IPS DF 4.7 (cell line): Measurements from ENCODE around the gene MAP3K5.
"Not testable (repeated sequence)": the region's sequence is repeated elsewhere in the genome, so short reads cannot be mapped to it uniquely, and the experiment has no call there.

Source experiments
- DNase-seq: peaks from one replicate; pipeline ENCODE4 v3.0.0-alpha.2; 2013; ENCODE audit warnings: low spot score; ENCODE audit errors: extremely low read depth

MAP3K5 gene

GRCh38 chr6:136687894-136688293 lies 104.4 kb downstream of the MAP3K5 start:
- not testable (repeated sequence) for DNase-seq

- no peak for DNase-seq
Observed at GRCh38 chr6:136685540-136686108, 106.7 kb downstream of the MAP3K5 start.

GRCh38 chr6:136684466-136684865 lies 107.8 kb downstream of the MAP3K5 start:
- DNase-seq, result no peak

- DNase-seq, result no peak
Observed at GRCh38 chr6:136683209-136683941, 108.9 kb downstream of the MAP3K5 start.

GRCh38 chr6:136682292-136682691 lies 110.0 kb downstream of the MAP3K5 start:
- DNase-seq, result no peak

- no peak for DNase-seq
Observed at GRCh38 chr6:136677822-136678221, 114.5 kb downstream of the MAP3K5 start.

- no peak for DNase-seq
Observed at GRCh38 chr6:136677344-136677743, 114.9 kb downstream of the MAP3K5 start.

- no peak for DNase-seq
Observed at GRCh38 chr6:136676075-136676474, 116.2 kb downstream of the MAP3K5 start.

- DNase-seq, result no peak
Observed at GRCh38 chr6:136673571-136673970, 118.7 kb downstream of the MAP3K5 start.

GRCh38 chr6:136672144-136672543 lies 120.1 kb downstream of the MAP3K5 start:
- no peak for DNase-seq

- no peak for DNase-seq
Observed at GRCh38 chr6:136669299-136669699, 123.0 kb downstream of the MAP3K5 start.

GRCh38 chr6:136668571-136668970 lies 123.7 kb downstream of the MAP3K5 start:
- DNase-seq, result no peak

GRCh38 chr6:136666041-136666440 lies 126.2 kb downstream of the MAP3K5 start:
- no peak for DNase-seq

- DNase-seq, result no peak
Observed at GRCh38 chr6:136662347-136663237, 129.7 kb downstream of the MAP3K5 start.

GRCh38 chr6:136660727-136661126 lies 131.6 kb downstream of the MAP3K5 start:
- DNase-seq, result no peak

GRCh38 chr6:136659991-136660499 lies 132.2 kb downstream of the MAP3K5 start:
- DNase-seq, result no peak

- no peak for DNase-seq
Observed at GRCh38 chr6:136658711-136659110, 133.6 kb downstream of the MAP3K5 start.

GRCh38 chr6:136657666-136658065 lies 134.6 kb downstream of the MAP3K5 start:
- no peak for DNase-seq

GRCh38 chr6:136656121-136656520 lies 136.2 kb downstream of the MAP3K5 start:
- DNase-seq, result no peak

GRCh38 chr6:136655239-136656014 lies 136.8 kb downstream of the MAP3K5 start:
- DNase-seq, result no peak

- DNase-seq, result no peak
Observed at GRCh38 chr6:136654086-136654485, 138.2 kb downstream of the MAP3K5 start.
